Hair follicular keratinocyte (primary cell): ENCODE data around the gene GARS1. TPM values are rescaled to one million over a fixed set of nuclear protein-coding genes. Genes with fewer than 3 reads are reported as not detected.

Source experiments
- total RNA-seq: library from RNA; depleted of rRNA; stranded (reverse); fragments of >200 nt; gene quantifications from 2 replicates; pipeline ENCODE4 v1.2.3, GENCODE V29; 2015

GARS1 gene, protein sequence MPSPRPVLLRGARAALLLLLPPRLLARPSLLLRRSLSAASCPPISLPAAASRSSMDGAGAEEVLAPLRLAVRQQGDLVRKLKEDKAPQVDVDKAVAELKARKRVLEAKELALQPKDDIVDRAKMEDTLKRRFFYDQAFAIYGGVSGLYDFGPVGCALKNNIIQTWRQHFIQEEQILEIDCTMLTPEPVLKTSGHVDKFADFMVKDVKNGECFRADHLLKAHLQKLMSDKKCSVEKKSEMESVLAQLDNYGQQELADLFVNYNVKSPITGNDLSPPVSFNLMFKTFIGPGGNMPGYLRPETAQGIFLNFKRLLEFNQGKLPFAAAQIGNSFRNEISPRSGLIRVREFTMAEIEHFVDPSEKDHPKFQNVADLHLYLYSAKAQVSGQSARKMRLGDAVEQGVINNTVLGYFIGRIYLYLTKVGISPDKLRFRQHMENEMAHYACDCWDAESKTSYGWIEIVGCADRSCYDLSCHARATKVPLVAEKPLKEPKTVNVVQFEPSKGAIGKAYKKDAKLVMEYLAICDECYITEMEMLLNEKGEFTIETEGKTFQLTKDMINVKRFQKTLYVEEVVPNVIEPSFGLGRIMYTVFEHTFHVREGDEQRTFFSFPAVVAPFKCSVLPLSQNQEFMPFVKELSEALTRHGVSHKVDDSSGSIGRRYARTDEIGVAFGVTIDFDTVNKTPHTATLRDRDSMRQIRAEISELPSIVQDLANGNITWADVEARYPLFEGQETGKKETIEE
- total RNA-seq = 213 and 233 TPM in 2 replicates

DNA sequence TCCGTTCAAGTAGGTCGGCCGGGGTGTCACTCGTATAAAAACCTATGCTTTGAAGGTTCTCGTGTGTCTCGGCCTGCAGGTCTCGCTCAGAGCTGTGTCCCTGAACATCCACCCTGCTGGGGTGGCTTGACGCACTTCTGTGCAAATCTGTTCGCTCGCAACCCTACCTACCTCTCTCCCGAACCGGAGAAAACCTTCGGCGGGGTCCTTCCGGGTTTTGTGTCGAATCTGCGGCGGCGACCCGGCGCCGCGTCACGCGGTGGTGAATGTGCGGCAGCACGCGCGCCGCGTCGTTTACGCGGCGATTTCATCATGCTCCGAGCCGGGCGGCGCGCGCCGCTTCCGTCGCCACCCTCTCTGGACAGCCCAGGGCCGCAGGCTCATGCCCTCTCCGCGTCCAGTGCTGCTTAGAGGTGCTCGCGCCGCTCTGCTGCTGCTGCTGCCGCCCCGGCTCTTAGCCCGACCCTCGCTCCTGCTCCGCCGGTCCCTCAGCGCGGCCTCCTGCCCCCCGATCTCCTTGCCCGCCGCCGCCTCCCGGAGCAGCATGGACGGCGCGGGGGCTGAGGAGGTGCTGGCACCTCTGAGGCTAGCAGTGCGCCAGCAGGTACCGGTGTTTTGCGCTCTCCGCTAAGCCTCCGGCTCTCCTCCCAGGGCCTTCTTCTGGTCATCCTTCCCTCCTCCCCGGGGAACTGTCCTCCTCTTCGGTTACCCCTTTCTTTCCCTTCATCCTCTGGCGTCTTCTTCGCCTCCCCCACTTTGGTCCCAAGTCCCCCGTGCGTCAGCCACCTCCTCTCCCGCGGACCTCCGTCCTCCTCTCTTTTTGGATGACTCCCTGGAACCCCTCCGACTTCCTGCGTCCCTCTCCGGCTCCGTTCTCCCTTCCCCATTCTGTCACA is at the start of gene GARS1:
Gene GARS1 (plus strand): TSS at position 339 of the 896 bp plus-strand sequence. CDS start 44 bp downstream, at position 383.

DNA sequence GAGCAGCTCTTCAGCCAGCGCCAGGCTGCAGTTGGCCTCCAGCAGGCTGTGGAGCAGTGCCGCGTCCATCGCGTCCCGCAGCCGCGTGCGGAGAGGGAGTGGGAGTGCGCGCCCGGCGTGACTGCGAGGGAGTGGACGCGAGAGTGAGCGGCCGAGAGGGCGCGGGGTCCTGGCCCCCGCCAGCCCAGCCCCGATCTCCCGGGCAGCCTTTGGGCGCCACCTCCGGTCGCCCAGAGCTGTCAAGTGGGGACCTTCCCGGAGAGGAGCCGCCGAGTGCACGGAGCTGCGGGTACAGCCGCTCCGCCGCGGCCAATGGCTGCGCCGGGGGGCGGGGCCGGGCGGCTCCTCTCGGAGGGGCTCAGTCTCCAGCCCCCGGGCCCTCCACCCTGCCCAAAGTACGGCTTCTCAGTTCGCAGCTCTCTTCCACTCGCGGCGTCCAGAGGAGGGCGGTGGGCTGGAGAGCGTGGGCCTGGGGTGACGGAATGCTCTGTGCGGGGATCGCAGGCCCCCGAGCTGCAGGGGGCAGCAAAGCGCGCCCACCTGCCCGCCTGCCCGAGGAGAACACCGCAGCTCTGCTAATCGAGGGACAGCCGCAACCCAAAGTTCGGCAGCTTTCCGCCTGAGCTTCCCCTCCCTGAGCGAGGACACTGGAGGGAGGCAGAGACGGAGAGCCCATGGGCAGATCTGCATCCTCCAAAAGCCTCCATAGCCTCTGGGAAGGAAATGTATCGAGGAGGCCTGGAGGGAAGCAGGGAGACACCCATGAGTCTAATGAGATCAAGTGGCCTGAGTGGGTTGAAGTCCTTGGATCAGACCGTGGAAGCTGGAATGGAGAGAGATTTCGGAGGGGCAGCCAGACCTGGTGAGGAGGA is 87.8 kb downstream of the GARS1 start, which contains the start of gene CRHR2:
Gene CRHR2 (minus strand): TSS at position 245 of the 872 bp plus-strand sequence. CDS start 176 bp downstream, at position 69.

Other genes with a start within 250 kb of the GARS1 start
- gene NOD1, start 116.1 kb upstream of the GARS1 start, total RNA-seq = 5.5 and 6.3 TPM in 2 replicates
- 49.2 and 80.0 TPM in 2 replicates for gene GGCT, start 90.0 kb upstream of the GARS1 start, total RNA-seq
- not detected in 2 replicates for gene CRHR2, start 87.6 kb downstream of the GARS1 start, total RNA-seq
- gene INMT, start 157.3 kb downstream of the GARS1 start, total RNA-seq = not detected in 2 replicates
- gene MINDY4, start 176.5 kb downstream of the GARS1 start, total RNA-seq = 1.5 and 2.1 TPM in 2 replicates